WTC11 (cell line): ENCODE data around the gene GSTP1.

Source experiments
- ETV6 ChIP-seq: sonication (generic); formaldehyde crosslinking; IDR thresholded peaks from 2 replicates; pipeline ENCODE4 v1.8.1; 2022; ENCODE audit warnings: mild to moderate bottlenecking, missing genetic modification reagents
- SP1 ChIP-seq: sonication (generic); formaldehyde crosslinking; conservative IDR thresholded peaks from 2 replicates; pipeline ENCODE4 v1.8.1; 2022; ENCODE audit warnings: missing genetic modification reagents
- USF1 ChIP-seq: sonication (generic); formaldehyde crosslinking; IDR thresholded peaks from 2 replicates; pipeline ENCODE4 v1.8.0; 2022; ENCODE audit warnings: mild to moderate bottlenecking, missing genetic modification reagents
- TF ChIP-seq, protein P1 (sequence below): fragments of 200-600 bp; IDR thresholded peaks from 2 replicates; pipeline ENCODE4 v1.8.0; 2022; ENCODE audit warnings: antibody characterized with exemption

DNA sequence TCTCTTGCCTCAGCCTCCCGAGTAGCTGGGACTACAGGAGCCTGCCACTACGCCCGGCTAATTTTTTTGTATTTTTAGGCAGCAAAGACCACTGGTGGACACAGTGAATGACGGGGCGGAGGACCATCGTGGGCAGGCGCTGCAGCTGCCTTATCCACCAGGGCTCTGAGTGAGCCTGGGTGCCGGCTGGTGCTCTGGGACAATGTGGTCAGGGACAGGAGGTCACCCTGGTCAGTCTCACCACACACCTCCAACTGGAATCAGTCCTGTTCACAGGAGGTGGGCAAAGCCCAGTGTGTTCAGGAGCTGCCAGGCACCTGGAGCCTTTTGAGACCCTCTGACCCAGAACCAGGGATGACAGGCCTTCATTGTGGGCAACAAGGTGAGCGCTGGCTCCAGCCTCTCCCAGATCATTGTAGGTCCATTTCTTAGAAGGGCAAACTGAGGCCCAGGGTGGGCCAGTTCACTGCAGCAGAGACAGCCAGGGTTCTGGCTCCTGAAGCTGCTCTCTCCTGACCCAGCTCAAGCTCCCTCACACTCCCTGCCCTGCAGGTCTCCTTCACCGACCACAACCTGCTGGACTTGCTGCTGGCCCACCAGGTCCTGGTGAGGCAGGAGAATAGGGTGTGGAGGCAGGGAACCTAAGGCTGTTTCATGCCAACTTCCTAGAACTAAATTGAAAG, 44.6 kb upstream of the GSTP1 start:
- TF ChIP-seq, protein P1, sequence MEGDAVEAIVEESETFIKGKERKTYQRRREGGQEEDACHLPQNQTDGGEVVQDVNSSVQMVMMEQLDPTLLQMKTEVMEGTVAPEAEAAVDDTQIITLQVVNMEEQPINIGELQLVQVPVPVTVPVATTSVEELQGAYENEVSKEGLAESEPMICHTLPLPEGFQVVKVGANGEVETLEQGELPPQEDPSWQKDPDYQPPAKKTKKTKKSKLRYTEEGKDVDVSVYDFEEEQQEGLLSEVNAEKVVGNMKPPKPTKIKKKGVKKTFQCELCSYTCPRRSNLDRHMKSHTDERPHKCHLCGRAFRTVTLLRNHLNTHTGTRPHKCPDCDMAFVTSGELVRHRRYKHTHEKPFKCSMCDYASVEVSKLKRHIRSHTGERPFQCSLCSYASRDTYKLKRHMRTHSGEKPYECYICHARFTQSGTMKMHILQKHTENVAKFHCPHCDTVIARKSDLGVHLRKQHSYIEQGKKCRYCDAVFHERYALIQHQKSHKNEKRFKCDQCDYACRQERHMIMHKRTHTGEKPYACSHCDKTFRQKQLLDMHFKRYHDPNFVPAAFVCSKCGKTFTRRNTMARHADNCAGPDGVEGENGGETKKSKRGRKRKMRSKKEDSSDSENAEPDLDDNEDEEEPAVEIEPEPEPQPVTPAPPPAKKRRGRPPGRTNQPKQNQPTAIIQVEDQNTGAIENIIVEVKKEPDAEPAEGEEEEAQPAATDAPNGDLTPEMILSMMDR = no peak
- TF ChIP-seq SP1 (CRISPR knock-in tag) (no peak), ETV6 (CRISPR knock-in tag) (no peak), USF1 (CRISPR knock-in tag) (no peak)
